Stimulated activated CD4-positive, alpha-beta T cell treated with anti-CD3 and anti-CD28 coated beads, Interleukin-1b, Interleukin-23, amount 100 ng/mL, for 4 hours (primary cell): ENCODE data around the gene CAMK1G.
A peak's percentile ranks its signal among the peaks of the same experiment; 100 is the strongest.

Experiments
- DNase-seq, 2 donors: peaks; one replicate each; pipeline ENCODE4 v3.0.0-alpha.2; 2020; ENCODE audit warnings: low read depth in 2 of 2

The CAMK1G gene

GRCh38 chr1:209619696-209620486, 36.4 kb downstream of the CAMK1G start:
- DNase-seq: no peak

GRCh38 chr1:209620487-209620884, 37.0 kb downstream of the CAMK1G start:
- no peak for DNase-seq

- no peak for DNase-seq
Measured at GRCh38 chr1:209621286-209621685, 37.8 kb downstream of the CAMK1G start.

- no peak for DNase-seq
Measured at GRCh38 chr1:209621741-209622655, 38.5 kb downstream of the CAMK1G start.

GRCh38 chr1:209622841-209623829, 39.6 kb downstream of the CAMK1G start:
- DNase-seq: no peak

- no peak for DNase-seq
Measured at GRCh38 chr1:209624558-209625549, 41.3 kb downstream of the CAMK1G start.

- DNase-seq: no peak
Measured at GRCh38 chr1:209625791-209626285, 42.3 kb downstream of the CAMK1G start.

- no peak for DNase-seq
Measured at GRCh38 chr1:209626346-209627026, 43.0 kb downstream of the CAMK1G start.

- no peak for DNase-seq
Measured at GRCh38 chr1:209627027-209627731, 43.7 kb downstream of the CAMK1G start.

GRCh38 chr1:209627732-209628196, 44.2 kb downstream of the CAMK1G start:
- peak; percentile 74 to 80 for DNase-seq

- no peak for DNase-seq
Measured at GRCh38 chr1:209628618-209629299, 45.2 kb downstream of the CAMK1G start.

- DNase-seq: no peak
Measured at GRCh38 chr1:209629621-209630382, 46.3 kb downstream of the CAMK1G start.

- DNase-seq: no peak
Measured at GRCh38 chr1:209630383-209631225, 47.1 kb downstream of the CAMK1G start.

- DNase-seq: no peak
Measured at GRCh38 chr1:209633335-209633997, 50.0 kb downstream of the CAMK1G start.

GRCh38 chr1:209634005-209634737, 50.7 kb downstream of the CAMK1G start:
- no peak for DNase-seq
